GM19324 (cell line): Measurements from ENCODE around the gene DAW1.
"Not testable (repeated sequence)": the region's sequence is repeated elsewhere in the genome, so short reads cannot be mapped to it uniquely, and the experiment has no call there.

ENCODE experiments used
- ATAC-seq: cut with Tn5 transposase; IDR thresholded peaks from one replicate; pipeline ENCODE4 v1.9.1; 2021; ENCODE audit warnings: mild to moderate bottlenecking, moderate library complexity; ENCODE audit not compliant: unreplicated experiment, low FRiP score

The DAW1 gene

GRCh38 chr2:227871375-227871791 is at the start of gene DAW1:
DAW1 (plus strand) TSS chr2:227871631; CDS start chr2:227871690, 59 bp downstream.
- ATAC-seq, result no peak

GRCh38 chr2:227822416-227823003 is 48.9 kb upstream of the DAW1 start:
- ATAC-seq, result no peak

GRCh38 chr2:227823922-227824321 is 47.5 kb upstream of the DAW1 start:
- ATAC-seq, result no peak

GRCh38 chr2:227824711-227825110 is 46.7 kb upstream of the DAW1 start:
- no peak for ATAC-seq

GRCh38 chr2:227826019-227826521 is 45.4 kb upstream of the DAW1 start:
- ATAC-seq, result no peak

GRCh38 chr2:227826563-227826962 is 44.9 kb upstream of the DAW1 start:
- no peak for ATAC-seq

GRCh38 chr2:227827143-227827542 is 44.3 kb upstream of the DAW1 start:
- ATAC-seq, result no peak

- no peak for ATAC-seq
These were observed 42.9 kb upstream of the DAW1 start for GRCh38 chr2:227828477-227828912.

GRCh38 chr2:227829337-227829736 is 42.1 kb upstream of the DAW1 start:
- ATAC-seq, result no peak

- ATAC-seq, result no peak
These were observed 37.0 kb upstream of the DAW1 start for GRCh38 chr2:227834423-227834822.

- no peak for ATAC-seq
These were observed 36.3 kb upstream of the DAW1 start for GRCh38 chr2:227834916-227835650.

- not testable (repeated sequence) for ATAC-seq
These were observed 31.9 kb upstream of the DAW1 start for GRCh38 chr2:227839339-227840129.

- peak; percentile 57 for ATAC-seq
These were observed 24.6 kb upstream of the DAW1 start for GRCh38 chr2:227846831-227847230.

- no peak for ATAC-seq
These were observed 23.3 kb upstream of the DAW1 start for GRCh38 chr2:227848146-227848545.

GRCh38 chr2:227848586-227848985 is 22.8 kb upstream of the DAW1 start:
- no peak for ATAC-seq

GRCh38 chr2:227849906-227850305 is 21.5 kb upstream of the DAW1 start:
- ATAC-seq, result no peak

- ATAC-seq, result no peak
These were observed 18.2 kb upstream of the DAW1 start for GRCh38 chr2:227853204-227853629.

GRCh38 chr2:227853765-227854271 is 17.6 kb upstream of the DAW1 start:
- ATAC-seq, result no peak

- ATAC-seq, result no peak
These were observed 16.0 kb upstream of the DAW1 start for GRCh38 chr2:227855440-227855839.

GRCh38 chr2:227856697-227857096 is 14.7 kb upstream of the DAW1 start:
- ATAC-seq, result no peak

- ATAC-seq, result no peak
These were observed 11.2 kb upstream of the DAW1 start for GRCh38 chr2:227860221-227860641.
